GM12801 (cell line): Measurements from ENCODE around the gene C4B.

Experiments
- TF ChIP-seq, protein P1 (sequence below): IDR thresholded peaks from one replicate; pipeline ENCODE4 v1.5.1; 2011; ENCODE audit warnings: control low read depth; ENCODE audit not compliant: insufficient read length; ENCODE audit errors: extremely low read depth

C4B gene

DNA sequence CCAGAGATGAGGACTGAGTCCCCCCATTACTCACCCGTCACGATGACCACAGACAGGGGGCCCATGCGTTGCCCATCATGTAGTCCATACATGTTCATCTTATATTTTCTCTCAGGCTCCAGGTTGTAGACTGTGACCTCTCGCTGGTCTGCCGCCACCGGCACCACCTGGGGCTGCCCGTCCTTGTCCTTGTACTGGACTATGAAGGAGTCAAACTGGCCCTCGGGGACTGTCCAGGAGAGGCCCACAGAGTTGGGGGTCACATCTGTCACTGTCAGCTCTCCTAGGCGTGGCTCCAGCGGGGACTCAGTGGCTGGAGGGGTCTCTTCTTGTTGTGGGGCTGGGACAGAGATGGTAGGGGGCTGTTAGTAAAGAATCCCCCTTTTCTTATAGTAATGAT is 59.0 kb downstream of the C4B start:
- TF ChIP-seq, protein P1, sequence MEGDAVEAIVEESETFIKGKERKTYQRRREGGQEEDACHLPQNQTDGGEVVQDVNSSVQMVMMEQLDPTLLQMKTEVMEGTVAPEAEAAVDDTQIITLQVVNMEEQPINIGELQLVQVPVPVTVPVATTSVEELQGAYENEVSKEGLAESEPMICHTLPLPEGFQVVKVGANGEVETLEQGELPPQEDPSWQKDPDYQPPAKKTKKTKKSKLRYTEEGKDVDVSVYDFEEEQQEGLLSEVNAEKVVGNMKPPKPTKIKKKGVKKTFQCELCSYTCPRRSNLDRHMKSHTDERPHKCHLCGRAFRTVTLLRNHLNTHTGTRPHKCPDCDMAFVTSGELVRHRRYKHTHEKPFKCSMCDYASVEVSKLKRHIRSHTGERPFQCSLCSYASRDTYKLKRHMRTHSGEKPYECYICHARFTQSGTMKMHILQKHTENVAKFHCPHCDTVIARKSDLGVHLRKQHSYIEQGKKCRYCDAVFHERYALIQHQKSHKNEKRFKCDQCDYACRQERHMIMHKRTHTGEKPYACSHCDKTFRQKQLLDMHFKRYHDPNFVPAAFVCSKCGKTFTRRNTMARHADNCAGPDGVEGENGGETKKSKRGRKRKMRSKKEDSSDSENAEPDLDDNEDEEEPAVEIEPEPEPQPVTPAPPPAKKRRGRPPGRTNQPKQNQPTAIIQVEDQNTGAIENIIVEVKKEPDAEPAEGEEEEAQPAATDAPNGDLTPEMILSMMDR, result no peak

DNA sequence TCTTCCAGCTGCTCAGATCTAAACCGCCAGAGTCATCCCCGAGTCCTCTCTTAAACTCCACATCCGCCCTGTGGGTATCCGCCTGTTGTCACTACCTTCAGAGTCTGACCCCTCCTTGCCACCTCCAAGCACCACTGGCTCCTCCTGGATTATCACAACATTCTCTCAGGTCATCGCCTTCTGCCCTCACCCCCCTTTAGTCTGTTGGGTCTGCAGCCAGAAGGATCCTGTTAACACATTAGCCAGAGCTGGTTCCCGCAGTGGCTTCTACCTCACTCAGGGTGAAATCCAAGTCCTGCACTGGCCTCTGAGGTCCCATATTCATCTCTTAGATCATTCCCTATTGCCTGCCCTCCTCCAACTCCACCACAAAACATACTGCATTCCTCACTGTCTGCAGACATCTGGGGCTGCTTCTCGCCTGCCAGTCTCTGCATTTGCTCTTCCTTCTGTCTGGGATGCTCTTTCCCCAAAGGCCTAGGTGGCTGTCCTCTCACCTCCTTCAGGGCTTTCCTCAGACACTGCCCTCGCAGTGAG is 60.5 kb downstream of the C4B start:
- TF ChIP-seq, protein P1, result no peak

DNA sequence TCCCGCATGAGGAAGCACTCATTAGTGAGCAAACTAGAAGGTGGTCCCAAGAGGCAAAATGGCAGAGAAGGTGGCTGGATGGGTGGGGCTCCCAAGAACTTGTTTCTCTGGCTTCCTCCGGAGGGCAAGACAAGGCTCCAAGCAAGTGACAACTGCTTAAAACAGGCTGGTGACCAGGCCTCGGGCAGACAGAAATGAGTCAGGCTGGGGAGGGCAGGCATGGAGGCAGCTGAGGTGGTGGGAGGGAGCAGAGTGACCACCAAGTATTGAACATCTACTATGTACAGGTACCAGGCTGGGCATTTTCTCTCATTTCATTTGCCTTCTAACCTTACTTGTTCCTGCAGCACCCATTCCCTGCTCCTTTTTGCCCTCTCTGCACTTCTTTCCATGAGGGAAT is 61.2 kb downstream of the C4B start:
- TF ChIP-seq, protein P1, result no peak

DNA sequence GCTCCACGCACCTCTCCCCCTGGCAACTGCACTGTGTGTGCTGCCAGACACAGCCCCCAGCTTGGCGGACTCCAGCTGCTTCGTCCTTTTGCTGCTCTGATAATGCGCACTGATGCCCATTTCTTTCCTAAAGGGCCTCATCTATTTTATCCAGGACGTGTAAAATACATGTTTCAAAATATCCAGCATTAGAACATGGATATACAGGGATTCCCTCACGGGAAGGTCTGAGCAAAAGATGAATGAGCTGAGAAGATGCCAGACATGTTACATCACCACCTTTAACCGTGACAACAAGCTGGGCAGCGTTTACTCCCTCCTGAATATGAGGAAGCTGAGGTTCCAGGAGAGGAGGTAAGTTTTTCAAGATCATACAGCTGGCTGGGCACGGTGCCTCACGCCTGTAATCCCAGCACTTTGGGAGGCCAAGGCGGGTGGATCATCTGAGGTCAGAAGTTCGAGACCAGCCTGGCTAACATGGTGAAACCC is 61.8 kb downstream of the C4B start:
- TF ChIP-seq, protein P1, result no peak

DNA sequence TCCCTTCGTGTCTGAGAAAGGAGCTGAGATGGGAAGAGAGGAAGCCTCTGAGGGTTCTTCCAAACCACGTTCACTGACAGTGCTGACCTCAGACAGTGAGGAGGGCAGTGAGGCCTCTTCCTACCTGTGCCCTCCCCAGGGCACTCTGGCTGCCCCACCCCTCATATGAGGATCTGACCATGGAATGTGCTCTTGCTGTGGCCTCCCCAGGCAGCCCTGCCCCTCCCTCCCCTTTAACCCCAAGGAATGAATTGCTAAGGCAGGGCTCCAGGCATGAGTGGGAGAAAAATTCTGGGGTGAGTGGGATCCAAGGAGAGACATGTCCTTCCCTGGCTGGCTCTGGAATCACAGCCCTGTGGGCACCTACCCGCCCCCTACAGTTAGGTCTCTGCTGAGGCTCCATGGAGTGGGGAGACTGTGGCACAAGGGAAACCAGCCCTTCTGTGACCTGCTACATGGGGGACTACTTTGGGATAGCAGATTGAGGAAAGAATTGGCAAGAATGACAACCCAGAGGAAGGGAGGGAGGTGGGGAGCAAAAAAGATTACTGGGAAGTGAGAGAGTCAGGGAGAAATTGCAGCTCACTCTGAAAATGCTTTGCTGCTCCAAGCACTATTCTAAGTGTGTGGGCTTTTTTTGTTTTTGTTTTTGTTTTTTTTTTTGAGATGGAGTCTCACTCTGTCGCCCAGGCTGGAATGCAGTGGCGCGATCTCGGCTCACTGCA is 65.1 kb downstream of the C4B start:
- TF ChIP-seq, protein P1, result no peak

DNA sequence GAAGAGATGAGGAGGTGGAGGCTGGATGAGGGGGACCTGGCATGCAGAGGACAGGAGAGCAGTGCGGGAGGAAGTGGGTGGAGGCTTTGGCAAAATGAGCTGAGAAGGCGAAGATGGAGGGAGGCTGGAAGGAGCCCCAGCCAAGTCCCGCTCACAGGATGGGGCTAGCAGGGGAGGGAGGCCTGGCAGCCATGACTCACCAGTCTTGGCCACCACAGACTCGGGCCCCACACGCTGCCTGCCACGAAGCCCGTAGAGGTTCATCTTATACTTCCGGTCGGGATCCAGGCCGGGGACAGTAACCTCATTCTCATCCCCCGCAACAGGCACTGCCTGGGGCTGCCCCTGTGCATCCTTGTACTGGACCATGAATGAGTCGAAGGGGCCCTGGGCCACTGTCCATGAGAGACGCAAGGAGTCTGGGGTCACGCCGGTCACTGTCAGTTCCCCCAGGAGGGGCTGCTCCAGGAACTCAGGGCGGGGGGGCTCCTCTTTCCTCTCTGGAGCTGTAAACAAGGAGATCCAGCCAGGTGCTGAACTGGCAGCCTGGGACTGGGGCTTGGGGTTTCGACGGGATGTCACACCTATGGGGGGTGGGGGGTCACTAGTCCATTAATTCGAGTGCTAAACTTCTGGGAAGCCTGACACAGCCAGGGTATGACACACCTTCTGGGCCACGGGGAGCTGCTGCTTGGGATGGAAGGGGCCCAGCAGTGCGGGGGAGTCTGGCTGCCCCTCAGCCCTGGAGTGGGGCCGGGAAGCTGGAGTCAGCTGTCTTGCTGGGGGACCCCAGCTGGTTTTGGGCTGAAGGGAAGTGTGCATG is 66.8 kb downstream of the C4B start:
- TF ChIP-seq, protein P1, result no peak

DNA sequence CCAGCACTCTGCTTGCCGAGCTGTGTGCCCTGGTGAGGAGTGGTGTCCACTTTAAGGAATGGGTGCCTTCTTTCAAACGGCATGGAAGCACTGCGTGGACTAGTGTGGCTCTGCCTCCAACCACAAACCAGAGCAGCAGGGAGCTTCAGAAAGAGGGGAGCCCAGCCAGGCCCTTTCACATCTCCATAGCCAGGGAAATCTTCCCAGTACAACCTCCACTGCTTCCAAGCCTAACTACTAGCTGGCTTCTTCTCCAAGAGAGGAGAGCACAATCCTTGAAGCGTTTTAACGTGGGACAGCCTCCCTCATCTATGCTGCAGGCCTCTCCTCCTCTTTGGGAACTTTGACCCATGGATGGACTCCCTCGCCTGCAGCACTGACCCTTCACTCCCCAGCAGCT is 67.9 kb downstream of the C4B start:
- TF ChIP-seq, protein P1, result no peak
